Activated T-cell treated with anti-CD3 and anti-CD28 coated beads, Interleukin-2, amount 50 U/mL, for 48 hours (primary cell): ENCODE results near the gene ASXL2.
"Not testable (repeated sequence)": the region's sequence is repeated elsewhere in the genome, so short reads cannot be mapped to it uniquely, and the experiment has no call there.

Experiments used
- DNase-seq, 2 experiments: peaks; one replicate each; pipeline ENCODE4 v3.0.0-alpha.2; 2020

ASXL2 gene

DNA sequence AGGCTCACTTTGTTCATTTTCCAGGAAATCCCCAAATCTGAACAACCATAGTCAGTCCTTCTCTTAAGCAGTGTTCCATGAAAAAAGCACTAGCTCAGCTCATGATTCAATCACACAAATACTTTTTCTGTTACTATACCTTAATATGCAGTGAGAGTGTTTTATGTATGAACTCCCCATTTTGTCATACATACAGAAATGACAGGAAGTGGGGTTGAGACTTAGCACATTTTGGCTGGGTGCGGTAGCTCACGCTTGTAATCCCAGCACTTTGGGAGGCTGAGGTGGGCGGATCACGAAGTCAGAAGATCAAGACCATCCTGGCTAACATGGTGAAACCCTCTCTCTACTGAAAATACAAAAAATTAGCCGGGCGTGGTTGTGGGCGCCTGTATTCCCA is 149.7 kb downstream of the ASXL2 start:
- no peak for DNase-seq

DNA sequence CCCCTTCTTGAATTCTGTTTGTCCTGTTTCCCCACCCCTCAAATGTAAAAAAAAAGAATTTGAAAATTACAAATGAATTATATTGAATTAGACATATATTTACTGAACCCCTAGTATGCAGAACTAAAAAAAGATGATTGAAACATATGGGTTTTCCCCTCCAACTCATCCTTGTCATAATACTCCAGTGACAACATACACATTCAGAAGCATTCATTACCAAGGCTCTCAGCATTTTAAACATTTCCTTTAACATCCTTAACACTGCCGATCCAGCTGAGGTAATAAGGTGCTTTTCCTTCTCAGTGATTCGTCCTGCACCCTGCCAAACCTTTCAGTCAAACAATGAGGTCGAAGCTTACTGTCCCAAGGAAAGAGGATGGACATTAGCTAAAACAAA is 151.8 kb downstream of the ASXL2 start:
- DNase-seq: no peak

- DNase-seq: no peak
Measured at GRCh38 chr2:25725877-25726276, 152.4 kb downstream of the ASXL2 start.

DNA sequence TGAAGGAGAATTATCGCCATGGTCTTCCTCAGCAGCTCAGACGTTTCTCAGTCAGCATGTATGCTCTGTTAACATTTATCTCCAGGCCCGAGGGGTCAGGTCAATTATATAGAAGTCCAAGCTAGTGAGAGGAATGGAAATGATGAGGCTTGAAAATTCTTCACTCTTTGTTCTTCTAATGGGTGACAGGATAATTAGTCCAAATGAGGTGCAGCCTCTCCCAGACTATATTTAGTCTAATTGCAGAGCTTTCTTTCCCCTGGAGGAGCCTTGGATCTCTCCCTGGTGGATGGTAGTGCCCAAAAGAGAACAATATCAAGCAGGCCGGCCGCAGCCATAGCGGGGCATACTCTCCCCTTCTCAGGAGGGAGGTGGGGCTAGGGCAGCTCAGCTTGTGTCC is 153.5 kb downstream of the ASXL2 start:
- no peak for DNase-seq

DNA sequence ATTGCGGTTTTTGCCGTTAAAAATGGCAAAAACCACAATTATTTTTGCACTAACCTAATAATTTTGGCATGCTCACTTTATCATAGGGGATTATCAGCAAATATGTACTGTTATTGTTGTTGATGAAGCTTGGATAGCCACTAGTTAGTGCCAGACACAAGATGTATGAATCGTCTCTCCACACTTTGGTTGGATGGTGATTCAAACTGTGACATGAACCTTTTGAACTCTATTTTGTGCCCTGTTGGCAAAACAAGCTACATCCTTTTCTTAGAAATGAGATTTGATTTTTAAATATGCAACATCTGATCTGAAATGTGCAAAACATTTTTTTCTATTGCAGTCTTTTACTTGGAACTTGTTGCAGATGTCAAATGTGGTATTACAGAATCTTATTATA is 156.1 kb downstream of the ASXL2 start:
- no peak for DNase-seq

DNA sequence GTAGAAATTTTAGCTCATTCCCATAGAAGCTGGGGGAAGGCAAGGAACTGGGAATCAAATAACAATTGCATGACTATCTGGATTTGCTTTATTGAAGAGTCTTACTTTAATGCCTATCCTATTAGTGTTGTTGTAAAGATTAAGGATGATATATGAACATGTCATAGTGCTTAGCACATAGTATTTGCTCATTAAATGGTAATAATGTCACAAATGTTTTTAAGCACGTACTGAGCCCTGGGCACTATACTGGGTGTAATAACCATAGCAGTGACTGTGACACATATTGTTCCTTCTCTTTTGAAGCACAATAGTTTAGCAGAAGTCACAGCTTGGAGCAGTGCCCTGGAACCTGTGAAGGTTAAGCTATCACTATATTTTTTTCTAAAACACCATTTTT is 157.7 kb downstream of the ASXL2 start:
- DNase-seq: no peak

GRCh38 chr2:25714740-25715139 is 163.5 kb downstream of the ASXL2 start:
- DNase-seq: no peak

DNA sequence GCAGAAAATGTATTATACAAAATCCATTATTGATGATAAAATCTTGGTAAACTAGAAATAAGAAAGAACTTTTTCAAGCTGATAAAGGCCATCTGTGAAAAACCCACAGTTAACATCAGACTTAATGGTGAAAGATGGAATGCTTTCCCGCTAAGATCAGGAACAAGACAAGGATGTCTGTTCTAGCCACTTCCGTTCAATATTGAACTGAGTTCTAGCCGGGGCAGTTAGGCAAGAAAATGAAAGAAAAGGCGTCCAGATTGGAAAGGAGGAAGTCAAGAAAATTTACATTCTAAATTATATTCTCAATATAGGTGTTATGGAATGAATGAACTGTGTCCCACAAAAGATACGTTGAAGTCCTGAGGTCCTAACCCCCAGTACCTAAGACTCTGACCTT is 165.8 kb downstream of the ASXL2 start:
- no peak for DNase-seq

- no peak for DNase-seq
Measured at GRCh38 chr2:25711675-25712354, 166.5 kb downstream of the ASXL2 start.

DNA sequence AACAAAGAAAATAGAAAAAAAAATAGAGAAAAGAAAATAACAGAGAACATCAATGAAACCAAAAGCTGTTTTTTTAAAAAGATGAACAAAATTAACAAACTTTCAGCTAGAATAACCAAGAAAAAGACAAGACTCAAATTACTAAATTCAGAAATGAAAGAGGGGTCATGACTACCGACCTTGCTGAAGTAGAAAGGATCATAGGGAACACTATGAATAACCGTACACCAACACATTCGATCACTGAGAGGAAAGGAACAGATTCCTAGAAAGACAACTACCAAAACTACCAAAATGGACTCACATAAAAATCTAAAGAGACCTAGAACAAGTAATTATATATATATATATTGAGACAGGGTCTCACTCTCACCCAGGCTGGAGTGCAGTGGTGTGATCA is 167.5 kb downstream of the ASXL2 start:
- no peak for DNase-seq

DNA sequence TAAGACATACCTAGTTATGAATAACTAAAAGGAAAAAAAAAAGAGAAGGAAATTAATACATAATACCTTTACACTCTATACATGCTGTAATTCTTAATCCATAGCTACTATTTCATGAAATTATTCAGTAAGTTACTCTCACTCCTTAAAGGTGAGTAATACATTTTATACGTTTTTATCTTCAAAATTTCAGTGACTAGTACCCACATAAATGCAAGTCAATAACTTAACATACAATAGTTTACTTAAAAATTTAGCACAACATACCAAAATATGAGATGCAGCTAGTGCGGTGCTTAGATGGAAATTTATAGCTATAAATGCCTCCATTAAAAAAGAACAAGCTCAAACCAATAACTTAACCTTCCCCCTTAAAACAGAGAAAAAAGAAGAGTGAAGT is 168.9 kb downstream of the ASXL2 start:
- DNase-seq: no peak

DNA sequence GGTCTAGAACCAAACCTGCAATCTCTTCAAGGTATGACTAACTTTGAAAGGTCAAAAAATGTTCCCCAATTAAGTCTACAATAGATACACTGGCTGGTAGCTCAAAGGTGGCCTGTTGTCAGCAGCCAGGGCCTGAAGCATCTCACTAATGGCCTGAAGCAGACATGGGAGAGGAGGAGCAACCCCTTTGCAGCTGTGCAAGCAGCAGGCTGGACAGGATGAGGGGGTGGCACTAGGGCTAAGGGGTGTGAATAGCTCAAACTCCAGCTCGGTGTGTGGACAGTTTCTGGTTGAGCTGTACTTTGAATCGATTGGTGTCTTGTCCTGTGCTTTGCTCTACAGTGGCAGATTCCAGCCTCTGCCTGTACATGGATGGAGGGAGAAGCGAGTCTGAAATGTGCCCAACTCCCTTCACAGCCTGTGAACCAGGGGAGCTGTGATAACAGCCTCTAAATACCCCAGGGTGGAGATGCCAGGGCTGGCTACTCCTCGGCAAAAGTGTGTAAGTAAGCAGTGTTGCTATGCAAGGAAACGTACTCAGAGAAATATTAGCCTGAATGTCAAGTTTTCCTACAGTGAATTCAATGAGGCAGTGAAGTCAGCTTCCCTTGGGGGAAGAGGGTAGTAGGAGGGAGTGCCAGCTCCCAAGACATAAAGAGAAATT is 170.2 kb downstream of the ASXL2 start:
- no peak for DNase-seq

GRCh38 chr2:25705575-25705974 is 172.7 kb downstream of the ASXL2 start:
- not testable (repeated sequence) for DNase-seq

- DNase-seq: no peak
Measured at GRCh38 chr2:25701801-25702200, 176.5 kb downstream of the ASXL2 start.

DNA sequence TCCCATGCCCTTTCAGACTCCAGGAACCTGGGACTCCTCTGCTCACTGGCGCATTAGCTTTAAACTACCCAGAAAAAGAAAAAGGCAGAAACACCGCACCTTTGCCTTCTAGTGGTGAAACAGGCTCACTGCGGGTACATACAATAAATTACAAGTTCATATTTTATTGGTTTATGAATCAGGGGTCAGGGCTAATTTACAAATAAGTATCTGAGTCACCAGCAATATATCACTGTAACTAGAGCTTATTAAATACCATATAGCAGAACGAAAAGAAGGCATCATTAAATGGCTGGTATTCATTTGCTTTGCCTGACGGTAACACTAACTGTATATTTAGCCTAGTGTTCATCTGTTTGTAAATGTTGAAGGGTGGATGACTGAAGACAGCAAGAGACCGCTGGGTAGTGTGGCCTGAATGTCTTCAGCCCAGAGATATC is 178.0 kb downstream of the ASXL2 start:
- peak; percentile 36 to 38 for DNase-seq

GRCh38 chr2:25699216-25699615 is 179.1 kb downstream of the ASXL2 start:
- DNase-seq: no peak

DNA sequence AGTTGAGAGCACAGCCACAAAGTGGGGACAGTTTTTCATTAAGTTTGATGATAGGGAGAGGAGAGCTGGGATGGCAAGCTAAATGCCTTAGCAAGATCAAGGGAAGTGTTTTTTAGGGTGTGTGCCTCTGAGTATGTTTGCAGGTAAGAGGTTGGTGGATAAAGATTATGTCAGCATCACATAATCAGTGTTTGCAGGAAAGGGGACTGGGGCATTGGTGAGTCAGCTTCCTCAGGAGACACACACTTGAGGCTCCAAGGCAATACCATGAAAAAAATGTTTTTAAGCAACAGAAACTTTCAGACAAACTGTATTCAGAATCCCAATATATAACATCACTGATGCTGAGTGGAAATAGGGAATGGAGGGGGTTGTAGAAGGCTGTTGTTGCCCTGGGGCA is 179.5 kb downstream of the ASXL2 start:
- DNase-seq: no peak

GRCh38 chr2:25697559-25698341 is 180.5 kb downstream of the ASXL2 start:
- DNase-seq: no peak

DNA sequence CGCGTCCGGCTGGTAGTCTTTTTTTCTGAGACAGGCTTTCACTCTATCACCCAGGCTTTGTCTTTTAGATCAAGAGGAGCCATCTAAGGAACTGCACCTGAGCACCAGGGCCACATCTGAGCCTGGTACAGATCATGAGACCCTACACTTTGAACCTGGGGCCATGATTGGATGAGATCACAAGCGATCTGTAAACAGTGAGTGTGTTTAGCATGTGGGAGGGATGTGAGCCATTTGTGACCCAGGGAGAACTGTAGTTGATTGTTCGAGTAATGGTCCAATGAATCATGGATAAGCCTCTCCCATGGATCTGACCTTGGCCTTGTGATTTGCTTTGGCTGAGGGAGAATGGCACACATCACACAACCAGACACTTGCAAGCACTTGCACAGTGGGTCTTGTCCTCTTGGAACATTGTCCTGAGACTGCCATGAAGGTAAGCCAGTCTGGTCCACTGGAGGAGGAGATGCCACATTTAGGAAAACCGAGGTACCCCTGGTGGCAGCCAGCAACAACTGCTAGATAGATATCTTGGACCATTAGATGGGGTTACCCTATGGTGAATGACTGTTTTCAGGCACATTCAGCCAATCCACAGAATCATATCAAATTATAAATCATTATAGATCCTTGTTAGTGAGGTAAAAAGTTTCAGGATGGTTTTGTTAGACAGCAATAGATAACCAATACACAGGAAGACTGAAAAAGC is 185.4 kb downstream of the ASXL2 start:
- DNase-seq: no peak

DNA sequence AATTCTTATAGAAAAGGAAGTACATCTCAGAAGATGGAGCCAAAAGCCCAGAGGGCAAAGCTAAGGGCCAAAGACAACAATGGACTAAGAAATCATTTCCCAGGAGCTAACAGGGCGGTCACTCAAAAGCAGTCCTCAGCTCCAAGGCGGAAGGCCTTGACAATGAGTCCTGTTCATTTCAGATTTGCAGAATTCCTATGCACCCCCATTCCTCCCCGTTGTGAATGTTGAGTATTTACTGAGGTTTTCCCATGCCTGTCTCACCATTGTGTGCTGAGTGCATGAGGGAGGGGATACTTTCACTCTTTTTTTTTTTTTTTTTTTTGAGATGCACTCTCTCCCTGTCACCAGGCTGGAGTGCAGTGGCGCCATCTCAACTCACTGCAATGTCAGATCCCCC is 186.1 kb downstream of the ASXL2 start:
- no peak for DNase-seq

GRCh38 chr2:25690058-25690457 is 188.2 kb downstream of the ASXL2 start:
- no peak for DNase-seq

GRCh38 chr2:25688236-25688635 is 190.1 kb downstream of the ASXL2 start:
- no peak for DNase-seq

- no peak for DNase-seq
Measured at GRCh38 chr2:25685741-25686140, 192.5 kb downstream of the ASXL2 start.
